ENCODE measurements around the gene LRRC8A. TPM values are rescaled to one million over a fixed set of nuclear protein-coding genes. Genes with fewer than 3 reads are reported as not detected.

LRRC8A gene
- total and polyA plus RNA-seq, 2 of the 4 experiments (the other 2 are of a cell fraction), result 42.8 to 60.9 TPM

DNA sequence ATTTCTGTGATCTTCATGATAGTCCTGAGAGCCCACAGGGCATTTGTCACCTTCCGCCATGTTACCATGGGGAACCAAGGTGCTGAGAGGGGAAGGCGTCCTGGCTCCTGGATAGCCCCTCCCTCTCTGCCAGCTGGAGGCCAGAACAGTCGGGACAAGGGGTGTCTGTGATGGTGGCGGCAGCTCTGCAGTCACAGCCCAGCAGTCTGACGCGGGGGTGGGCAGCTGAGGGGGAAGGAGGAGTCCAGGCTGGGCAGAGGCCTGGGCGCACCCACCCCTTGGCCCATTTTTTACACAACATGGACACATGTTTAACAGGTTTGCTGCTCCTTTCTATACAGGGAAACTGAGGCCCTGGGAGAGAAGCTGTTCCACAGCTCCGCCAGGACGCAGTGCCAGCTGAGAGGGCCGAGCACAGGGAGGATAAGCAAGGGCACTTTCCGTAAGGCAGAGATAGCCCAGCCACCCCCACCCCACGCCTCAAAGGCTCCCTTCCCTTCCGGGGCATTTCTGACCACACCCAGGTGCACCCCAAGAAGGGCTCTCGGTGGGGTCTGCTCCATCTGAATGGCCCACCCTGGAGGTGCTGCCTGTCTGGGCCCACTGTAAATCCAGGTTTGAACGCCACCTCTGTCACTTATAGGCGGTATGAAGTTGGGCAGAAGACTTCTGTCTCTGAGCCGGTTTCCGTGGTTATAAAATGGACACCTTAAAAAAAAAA, 17.1 kb downstream of the LRRC8A start:
- H2BK120ac ChIP-seq (ENCODE audit: low read depth, low read length), result no peak overlapping the region
- ChIA-PET POLR2A (ENCODE audit: unreplicated experiment) (no interaction called here), CTCF (no interaction called here)
- H3K27me3 ChIP-seq (ENCODE audit: control insufficient read depth, insufficient read depth, low read length), result no peaks in the 10 kb centered on the region
- no peak overlapping the region for H3K27ac ChIP-seq (ENCODE audit: insufficient read depth, low read length)
- H2AFZ ChIP-seq (replicated peaks; ENCODE audit: low read length, poor library complexity), result peak overlapping the region; percentile 58
- no peak overlapping the region for H3K23ac ChIP-seq (ENCODE audit: low read depth, low read length)
- peaks cover 18% of the 10 kb centered on the region for H3K9me1 ChIP-seq (ENCODE audit: insufficient read depth, low read length)
- in situ Hi-C loops (cut with MboI; ENCODE audit: low sequenced_read_pairs) (no loop called here), dilution Hi-C loops (cut with HindIII; ENCODE audit: low sequenced_read_pairs, unreplicated experiment) (no loop called here), intact Hi-C loops (cut with micrococcal nuclease) (no loop called here)
- no peak for DNase-seq
- no peak overlapping the region for H4K91ac ChIP-seq (ENCODE audit: insufficient read depth, low read depth, low read length)
- H2BK20ac ChIP-seq (ENCODE audit: low read depth, low read length), result no peak overlapping the region
- no peak overlapping the region; the same call in 1 of the 2 replicates for H2AK5ac ChIP-seq (ENCODE audit: low read depth, low read length)
- H2AK9ac ChIP-seq (replicated peaks; ENCODE audit: low read depth, low read length, poor library complexity), result peak overlapping the region; percentile 55
- H3K4me3 ChIP-seq (ENCODE audit: insufficient read depth, low read depth, low read length), result no peak overlapping the region
- H3K18ac ChIP-seq (ENCODE audit: low read depth, low read length), result no peak overlapping the region
- H4K8ac ChIP-seq (ENCODE audit: low read depth in 2 of 2, low read length in 2 of 2), result no peak overlapping the region
- H3K14ac ChIP-seq (replicated peaks; ENCODE audit: low read depth, low read length), result no peak overlapping the region
- no peak overlapping the region for H2BK5ac ChIP-seq (ENCODE audit: low read depth, low read length, poor library complexity, severe bottlenecking)
- 94% methylated on average over 5 of the region's 18 CpGs; no CpG with 5 or more reads in 1 of the 2 experiments for WGBS, 2 experiments (ENCODE audit: extremely low coverage in 2 of 2, insufficient read length in 1 of 2)
- H4K5ac ChIP-seq (ENCODE audit: low read depth, low read length), result no peak overlapping the region
- H3K9me3 ChIP-seq (ENCODE audit: control insufficient read depth, insufficient read depth, low read length), result no peaks in the 10 kb centered on the region
- no peak overlapping the region for H3K56ac ChIP-seq (ENCODE audit: extremely low read depth, insufficient read depth, low read length)
- TF ChIP-seq CEBPB (IDR thresholded peaks at IDR 0.05; ENCODE audit: low read depth, low read length), result no peak
- H3K4me1 ChIP-seq (ENCODE audit: control insufficient read depth, insufficient read depth, low read length), result peaks cover 7% of the 10 kb centered on the region
- peaks cover 16% of the 10 kb centered on the region for H4K20me1 ChIP-seq (ENCODE audit: insufficient read depth, low read length)
- no peak for ATAC-seq (ENCODE audit: low read depth)
- no peak overlapping the region for H3K4me2 ChIP-seq (ENCODE audit: low read depth, low read length)
- no peak overlapping the region for H3K4ac ChIP-seq (ENCODE audit: low read depth, low read length)
- H3K79me1 ChIP-seq (ENCODE audit: low read depth in 1 of 2, low read length in 2 of 2), result peaks cover 21 to 72% of the 10 kb centered on the region in 2 experiments
- BruUV-seq (replicated peaks), result no TSS peak
- H3K36me3 ChIP-seq (ENCODE audit: control insufficient read depth, insufficient read depth, low read length), result peaks cover 26% of the 10 kb centered on the region
- H2BK15ac ChIP-seq (ENCODE audit: low read depth, low read length), result no peak overlapping the region
- no peak overlapping the region for H3K9ac ChIP-seq (ENCODE audit: low read depth, low read length)
